ENCODE measurements around the gene PERM1.
A peak's percentile ranks its signal among the peaks of the same experiment; 100 is the strongest.

The PERM1 gene

DNA sequence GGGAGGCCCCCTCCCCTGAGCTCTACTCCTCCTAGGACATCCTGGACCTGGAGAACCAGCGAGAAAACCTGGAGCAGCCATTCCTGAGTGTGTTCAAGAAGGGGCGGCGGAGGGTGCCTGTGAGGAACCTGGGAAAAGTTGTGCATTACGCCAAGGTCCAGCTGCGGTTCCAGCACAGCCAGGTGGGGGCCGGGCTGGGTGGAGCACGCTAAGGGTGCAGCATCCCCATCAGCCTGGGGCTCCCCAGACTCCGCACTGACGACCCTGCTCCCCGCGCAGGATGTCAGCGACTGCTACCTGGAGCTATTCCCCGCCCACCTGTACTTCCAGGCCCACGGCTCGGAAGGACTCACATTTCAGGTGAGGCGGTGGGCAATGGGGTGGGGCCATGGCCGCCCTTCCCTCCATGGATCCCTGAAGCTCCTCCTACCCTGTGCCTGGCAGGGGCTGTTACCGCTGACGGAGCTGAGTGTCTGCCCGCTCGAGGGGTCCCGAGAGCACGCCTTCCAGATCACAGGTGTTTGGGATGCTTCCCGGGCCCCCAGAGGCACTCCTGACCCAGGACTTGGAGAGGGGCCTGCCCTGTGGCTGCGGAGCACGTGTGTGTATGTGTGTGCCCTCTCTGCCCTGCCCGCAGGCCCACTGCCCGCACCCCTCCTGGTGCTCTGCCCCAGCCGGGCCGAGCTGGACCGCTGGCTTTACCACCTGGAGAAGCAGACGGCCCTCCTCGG, 11.5 kb downstream of the PERM1 start:
- TF ChIP-seq, protein P1, sequence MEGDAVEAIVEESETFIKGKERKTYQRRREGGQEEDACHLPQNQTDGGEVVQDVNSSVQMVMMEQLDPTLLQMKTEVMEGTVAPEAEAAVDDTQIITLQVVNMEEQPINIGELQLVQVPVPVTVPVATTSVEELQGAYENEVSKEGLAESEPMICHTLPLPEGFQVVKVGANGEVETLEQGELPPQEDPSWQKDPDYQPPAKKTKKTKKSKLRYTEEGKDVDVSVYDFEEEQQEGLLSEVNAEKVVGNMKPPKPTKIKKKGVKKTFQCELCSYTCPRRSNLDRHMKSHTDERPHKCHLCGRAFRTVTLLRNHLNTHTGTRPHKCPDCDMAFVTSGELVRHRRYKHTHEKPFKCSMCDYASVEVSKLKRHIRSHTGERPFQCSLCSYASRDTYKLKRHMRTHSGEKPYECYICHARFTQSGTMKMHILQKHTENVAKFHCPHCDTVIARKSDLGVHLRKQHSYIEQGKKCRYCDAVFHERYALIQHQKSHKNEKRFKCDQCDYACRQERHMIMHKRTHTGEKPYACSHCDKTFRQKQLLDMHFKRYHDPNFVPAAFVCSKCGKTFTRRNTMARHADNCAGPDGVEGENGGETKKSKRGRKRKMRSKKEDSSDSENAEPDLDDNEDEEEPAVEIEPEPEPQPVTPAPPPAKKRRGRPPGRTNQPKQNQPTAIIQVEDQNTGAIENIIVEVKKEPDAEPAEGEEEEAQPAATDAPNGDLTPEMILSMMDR (IDR thresholded peaks at IDR 0.05; ENCODE audit: low read depth, low read length) = no peak
- DNase-seq (ENCODE audit: low read depth in 2 of 2) = no peak
- no peak overlapping the region for H3K4me3 ChIP-seq (replicated peaks in 1 of 2; ENCODE audit: low read depth in 2 of 2, low read length in 2 of 2)

DNA sequence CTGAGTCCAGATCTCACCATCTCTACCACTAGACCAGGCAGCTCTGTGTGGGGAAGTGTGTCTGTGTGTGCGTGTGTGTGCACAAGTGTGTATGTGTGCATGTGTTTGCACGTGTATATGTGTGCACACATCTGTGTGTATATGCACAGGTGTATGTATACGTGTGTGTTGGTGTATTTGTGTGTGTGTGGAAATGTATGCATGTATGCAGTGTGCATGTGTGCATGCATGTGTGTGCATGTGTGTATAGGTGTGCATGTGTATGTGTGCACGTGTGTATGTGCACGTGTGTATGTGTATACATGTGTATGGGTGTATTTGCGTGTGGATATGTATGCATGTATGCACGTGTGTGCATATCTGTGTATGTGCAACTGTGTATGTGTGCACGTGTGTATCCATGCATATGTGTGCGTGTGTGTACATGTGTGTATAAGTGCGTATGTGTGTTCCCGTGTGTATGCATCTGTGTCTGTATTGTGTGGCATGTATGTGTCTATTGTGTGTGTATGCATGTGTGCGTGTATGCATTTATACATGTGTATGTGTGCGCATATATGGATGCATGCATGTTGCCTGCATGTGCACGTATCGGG, 12.5 kb downstream of the PERM1 start:
- TF ChIP-seq, protein P1 (IDR thresholded peaks at IDR 0.05; ENCODE audit: low read depth, low read length) = no peak
- DNase-seq (ENCODE audit: low read depth in 2 of 2) = no peak

DNA sequence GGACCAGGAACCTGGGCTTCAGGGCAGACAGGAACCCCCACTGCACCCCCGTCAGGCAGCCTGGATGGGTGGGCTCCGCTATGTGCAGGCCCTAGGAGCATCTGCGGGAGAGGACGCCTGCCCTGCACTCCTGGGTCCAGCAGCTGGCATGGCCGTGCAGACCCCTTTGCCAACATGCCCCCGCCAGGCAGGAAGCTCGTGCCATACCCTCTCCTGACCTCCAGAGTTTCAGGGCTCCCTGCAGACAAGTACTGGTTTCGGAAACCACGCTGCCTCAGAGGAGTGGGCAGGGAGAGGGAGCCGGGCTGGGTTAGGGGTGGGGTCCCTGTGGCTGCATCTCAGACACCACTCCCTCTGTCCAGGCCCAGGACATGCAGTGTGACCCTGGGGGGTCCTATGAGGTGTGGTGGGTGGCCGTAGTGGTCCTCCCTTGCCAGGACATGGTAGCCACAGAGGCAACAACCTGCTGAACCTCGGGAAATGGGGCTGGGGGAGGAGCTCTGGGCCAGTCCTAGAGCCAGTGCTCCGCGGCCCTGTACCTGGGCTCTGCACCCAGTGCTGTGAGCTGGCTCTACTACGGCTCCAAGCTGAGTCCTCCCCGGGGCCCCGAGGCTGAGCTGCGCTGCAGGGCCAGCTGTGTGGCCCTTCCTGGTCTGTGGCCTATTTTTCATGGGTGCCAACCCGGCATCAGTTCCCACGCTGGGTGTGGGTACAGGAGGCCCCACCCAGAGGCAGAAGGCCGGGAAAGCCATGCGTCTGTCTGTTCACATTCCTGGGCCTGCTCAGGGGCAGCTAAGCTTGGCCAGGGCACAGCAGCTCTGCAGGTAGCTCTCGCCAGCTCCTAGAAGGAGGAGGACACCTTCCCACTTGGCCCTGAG, 14.2 kb downstream of the PERM1 start:
- TF ChIP-seq, protein P1 (IDR thresholded peaks at IDR 0.05; ENCODE audit: low read depth, low read length) = no peak
- H3K4me3 ChIP-seq (replicated peaks in 1 of 2; ENCODE audit: low read depth in 2 of 2, low read length in 2 of 2) = no peak overlapping the region
- no peak for DNase-seq (ENCODE audit: low read depth in 2 of 2)

More for the DNA sequence above, 12.5 kb downstream of the PERM1 start:
- no peak overlapping the region for H3K4me3 ChIP-seq (replicated peaks in 1 of 2; ENCODE audit: low read depth in 2 of 2, low read length in 2 of 2)

DNA sequence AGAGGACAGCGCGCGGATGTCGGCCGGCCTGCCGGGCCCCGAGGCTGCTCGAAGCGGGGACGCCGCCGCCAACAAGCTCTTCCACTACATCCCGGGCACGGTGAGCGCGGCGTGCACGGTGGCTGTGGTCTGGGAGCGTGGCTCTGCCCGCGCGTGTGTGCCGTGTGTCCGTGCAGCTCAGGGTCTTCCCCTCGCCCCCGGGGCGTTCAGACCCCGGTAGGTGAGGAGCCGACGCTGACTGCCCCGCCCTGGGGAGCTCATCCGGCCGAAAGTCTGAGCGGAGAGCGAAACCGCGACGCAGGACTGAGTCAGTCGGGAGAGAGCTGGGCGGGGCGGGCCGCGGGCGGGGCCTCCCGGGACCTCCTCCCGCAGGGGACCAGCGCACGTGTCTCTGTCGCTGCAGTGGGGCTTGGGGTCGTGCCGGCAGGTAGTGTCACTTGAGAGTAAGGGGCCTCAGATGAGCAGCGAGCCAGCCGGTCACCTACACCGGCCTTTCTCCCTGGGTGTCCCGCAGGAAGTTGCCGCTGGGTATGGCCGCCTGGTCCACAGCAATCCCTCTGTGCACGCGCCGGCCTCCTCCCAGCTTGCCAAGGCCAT, 15.1 kb downstream of the PERM1 start:
- peak overlapping the region; percentile 62 to 68 for H3K4me3 ChIP-seq (replicated peaks in 1 of 2; ENCODE audit: low read depth in 2 of 2, low read length in 2 of 2)
- peak; percentile 57 to 69 for DNase-seq (ENCODE audit: low read depth in 2 of 2)
- TF ChIP-seq, protein P1 (IDR thresholded peaks at IDR 0.05; ENCODE audit: low read depth, low read length) = no peak

DNA sequence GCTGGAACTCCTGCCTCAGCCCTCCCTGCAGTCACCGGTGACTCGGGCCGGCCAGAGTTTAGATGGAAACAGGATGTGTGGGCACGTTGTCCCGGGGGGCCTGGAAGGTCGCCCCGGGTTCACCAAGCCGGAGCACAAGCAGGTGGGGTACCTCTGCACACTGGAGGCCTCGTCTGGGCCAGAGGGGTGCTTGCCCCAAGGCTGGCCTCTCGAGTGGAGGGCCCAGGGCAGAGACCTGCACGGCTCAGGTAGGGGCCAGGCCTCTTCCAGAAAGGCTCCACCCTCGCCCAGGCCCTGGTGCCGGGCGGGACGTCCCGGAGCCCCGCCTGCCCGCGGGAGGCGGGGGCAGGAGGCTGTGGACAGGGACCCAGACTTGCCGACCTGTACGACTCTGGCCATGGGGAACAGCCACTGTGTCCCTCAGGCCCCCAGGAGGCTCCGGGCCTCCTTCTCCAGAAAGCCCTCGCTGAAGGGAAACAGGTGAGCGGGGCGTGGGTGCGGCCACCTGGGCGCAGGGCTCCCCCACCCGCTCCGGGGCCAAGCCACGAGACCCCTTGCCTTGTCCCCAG, 15.7 kb downstream of the PERM1 start, which contains the start of gene PLEKHN1:
Gene PLEKHN1 (plus strand): TSS at position 348 of the 569 bp plus-strand sequence. CDS start 50 bp downstream, at position 398.
- TF ChIP-seq, protein P1 (IDR thresholded peaks at IDR 0.05; ENCODE audit: low read depth, low read length) = no peak
- H3K4me3 ChIP-seq (replicated peaks in 1 of 2; ENCODE audit: low read depth in 2 of 2, low read length in 2 of 2) = peak within 1 kb of the TSS; percentile 62 to 68
- DNase-seq (ENCODE audit: low read depth in 2 of 2) = peak in 1 of 2 donors; percentile 62

DNA sequence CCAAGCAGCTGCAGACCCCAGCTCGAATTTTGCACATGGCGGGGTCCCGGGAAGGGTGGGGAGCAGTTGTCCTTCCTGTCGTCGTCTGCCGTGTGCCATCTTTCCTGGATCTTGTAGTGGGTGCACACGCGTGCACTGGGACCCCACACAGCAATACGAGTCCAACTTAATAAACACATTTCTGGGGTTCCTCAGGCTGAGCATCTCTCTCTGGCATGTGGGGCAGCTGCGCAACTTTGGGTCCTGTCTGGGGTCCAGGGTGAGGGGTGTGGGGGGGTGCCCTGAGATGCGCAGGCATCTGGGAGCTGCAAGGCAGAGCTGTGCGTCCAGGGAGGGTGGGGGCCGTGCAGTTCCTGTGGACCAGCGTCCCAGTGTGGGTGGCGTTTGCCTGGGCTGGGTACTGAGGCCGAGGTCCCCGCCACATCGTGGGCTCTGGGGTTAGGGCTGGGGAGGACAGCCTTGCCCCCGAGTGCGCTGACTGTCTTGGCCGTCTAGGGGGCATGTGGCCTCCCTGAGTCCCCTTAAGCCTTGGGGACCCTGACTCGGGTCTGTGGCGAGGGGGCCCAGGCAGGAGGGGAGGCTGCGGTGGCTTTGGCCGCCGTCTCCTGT, 16.3 kb downstream of the PERM1 start:
- peak overlapping the region in 1 of 2 donors; percentile 68 for H3K4me3 ChIP-seq (replicated peaks in 1 of 2; ENCODE audit: low read depth in 2 of 2, low read length in 2 of 2)
- no peak for DNase-seq (ENCODE audit: low read depth in 2 of 2)
- TF ChIP-seq, protein P1 (IDR thresholded peaks at IDR 0.05; ENCODE audit: low read depth, low read length) = no peak

Data from cardiac fibroblast (primary cell).